ENCODE data around the gene ABLIM1.

DNA sequence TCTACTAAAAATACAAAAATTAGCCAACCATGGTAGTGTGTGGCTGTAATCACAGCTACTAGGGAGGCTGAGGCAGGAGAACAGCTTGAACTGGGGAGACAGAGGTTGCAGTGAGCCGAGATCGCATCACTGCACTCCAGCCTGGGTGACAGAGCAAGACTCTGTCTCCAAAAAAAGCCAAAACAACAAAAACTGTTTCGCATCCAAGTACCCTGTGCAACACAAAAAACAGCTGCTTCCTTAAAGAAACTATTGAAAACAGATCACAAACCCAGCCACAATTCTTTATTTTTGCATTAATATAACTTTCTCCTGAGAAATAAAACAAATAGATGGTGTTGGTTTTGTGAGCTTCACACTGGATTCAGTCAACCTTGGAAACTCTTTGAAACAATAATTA is 141.7 kb downstream of the ABLIM1 start:
- no peak for TF ChIP-seq CTCF (conservative IDR thresholded peaks at IDR 0.05; ENCODE audit: low read depth, low read length)
- TF ChIP-seq CEBPB (IDR thresholded peaks at IDR 0.05; ENCODE audit: low read depth, low read length), result no peak
- no peak for TF ChIP-seq USF2 (IDR thresholded peaks at IDR 0.05; ENCODE audit: low read depth, low read length)

Measured in IMR-90 (cell line).